ENCODE data around the gene RHPN2.

The RHPN2 gene

GRCh38 chr19:33063356-33063752, 1.3 kb downstream of the RHPN2 start:
- peak overlapping the region; percentile 63; the same call in 1 of the 2 replicates for H3K9ac ChIP-seq (ENCODE audit: low read length)
- no peaks in the 10 kb centered on the region for H3K27me3 ChIP-seq (ENCODE audit: low read length)
- H3K4me3 ChIP-seq (ENCODE audit: insufficient read depth, low read length, poor library complexity, severe bottlenecking): peak overlapping the region; percentile 43
- H3K36me3 ChIP-seq (ENCODE audit: low read length): no peaks in the 10 kb centered on the region
- peaks cover 13% of the 10 kb centered on the region for H3K79me2 ChIP-seq (ENCODE audit: insufficient read depth, low read length)
- no peak for TF ChIP-seq CTCF (IDR thresholded peaks at IDR 0.05; ENCODE audit: insufficient read depth, low read length, poor library complexity, severe bottlenecking)
- TF ChIP-seq EZH2phosphoT487 (conservative IDR thresholded peaks at IDR 0.05; ENCODE audit: low read length): no peak
- H3K9me3 ChIP-seq (ENCODE audit: insufficient read depth, low read length): no peaks in the 10 kb centered on the region
- peak overlapping the region; percentile 94 for H3K4me2 ChIP-seq (ENCODE audit: low read depth, low read length, poor library complexity, severe bottlenecking)
- H3K27ac ChIP-seq (ENCODE audit: low read depth, low read length): no peak overlapping the region
- peaks cover 5% of the 10 kb centered on the region; the same call in 1 of the 2 replicates for H4K20me1 ChIP-seq (ENCODE audit: low read depth, low read length)
- no peak overlapping the region for H2AFZ ChIP-seq (ENCODE audit: low read depth, low read length, severe bottlenecking)
- no peaks in the 10 kb centered on the region for H3K9me2 ChIP-seq (replicated peaks; ENCODE audit: insufficient read depth, low read length)
- no peaks in the 10 kb centered on the region for H3F3A ChIP-seq (ENCODE audit: insufficient read depth)

- H3K79me2 ChIP-seq (ENCODE audit: insufficient read depth, low read length): peaks cover 14% of the 10 kb centered on the region
- H2AFZ ChIP-seq (ENCODE audit: low read depth, low read length, severe bottlenecking): no peak overlapping the region
- H4K20me1 ChIP-seq (ENCODE audit: low read depth, low read length): peaks cover 5% of the 10 kb centered on the region; the same call in 1 of the 2 replicates
- no peaks in the 10 kb centered on the region for H3K36me3 ChIP-seq (ENCODE audit: low read length)
- H3K27ac ChIP-seq (ENCODE audit: low read depth, low read length): no peak overlapping the region
- no peak overlapping the region for H3K4me3 ChIP-seq (ENCODE audit: insufficient read depth, low read length, poor library complexity, severe bottlenecking)
- H3K9me2 ChIP-seq (replicated peaks; ENCODE audit: insufficient read depth, low read length): no peaks in the 10 kb centered on the region
- no peaks in the 10 kb centered on the region for H3K27me3 ChIP-seq (ENCODE audit: low read length)
- TF ChIP-seq CTCF (IDR thresholded peaks at IDR 0.05; ENCODE audit: insufficient read depth, low read length, poor library complexity, severe bottlenecking) (no peak), EZH2phosphoT487 (conservative IDR thresholded peaks at IDR 0.05; ENCODE audit: low read length) (no peak)
- H3F3A ChIP-seq (ENCODE audit: insufficient read depth): no peaks in the 10 kb centered on the region
- peak overlapping the region; percentile 94 for H3K4me2 ChIP-seq (ENCODE audit: low read depth, low read length, poor library complexity, severe bottlenecking)
- no peaks in the 10 kb centered on the region for H3K9me3 ChIP-seq (ENCODE audit: insufficient read depth, low read length)
- H3K9ac ChIP-seq (ENCODE audit: low read length): no peak overlapping the region
Observed at GRCh38 chr19:33062902-33063301, 1.8 kb downstream of the RHPN2 start.

GRCh38 chr19:33060586-33060985, 4.1 kb downstream of the RHPN2 start:
- Histone ChIP-seq H3K27ac (ENCODE audit: low read depth, low read length) (no peak overlapping the region), H3K9ac (ENCODE audit: low read length) (no peak overlapping the region), H3K4me3 (ENCODE audit: insufficient read depth, low read length, poor library complexity, severe bottlenecking) (no peak overlapping the region), H3K36me3 (ENCODE audit: low read length) (no peaks in the 10 kb centered on the region), H3K27me3 (ENCODE audit: low read length) (no peaks in the 10 kb centered on the region), H3K79me2 (ENCODE audit: insufficient read depth, low read length) (peaks cover 23% of the 10 kb centered on the region), H3K4me2 (ENCODE audit: low read depth, low read length, poor library complexity, severe bottlenecking) (no peak overlapping the region), H3K9me3 (ENCODE audit: insufficient read depth, low read length) (no peaks in the 10 kb centered on the region), H4K20me1 (ENCODE audit: low read depth, low read length) (peaks cover 5% of the 10 kb centered on the region; the same call in 1 of the 2 replicates), H3F3A (ENCODE audit: insufficient read depth) (no peaks in the 10 kb centered on the region), H2AFZ (ENCODE audit: low read depth, low read length, severe bottlenecking) (no peak overlapping the region), H3K9me2 (replicated peaks; ENCODE audit: insufficient read depth, low read length) (no peaks in the 10 kb centered on the region)
- no peak for TF ChIP-seq CTCF (IDR thresholded peaks at IDR 0.05; ENCODE audit: insufficient read depth, low read length, poor library complexity, severe bottlenecking)
